ENCODE results near the gene ALDH1B1. TPM values are rescaled to one million over a fixed set of nuclear protein-coding genes. Genes with fewer than 3 reads are reported as not detected.

The ALDH1B1 gene
- total RNA-seq, 2 donors from 2014 or later = 47.7 to 59.9 TPM

- H3K27me3 ChIP-seq (ENCODE audit: control insufficient read depth, insufficient read depth, low read length, poor library complexity, severe bottlenecking) = no peaks in the 10 kb centered on the region
- H3K36me3 Mint-ChIP-seq (ENCODE audit: low read depth) = no peaks in the 10 kb centered on the region
- peaks cover 2% of the 10 kb centered on the region for H3K9me3 Mint-ChIP-seq
- 76 to 84% methylated on average over 4 to 12 of the region's 12 CpGs for WGBS, 2 experiments (ENCODE audit: insufficient coverage in 1 of 2, insufficient read length in 1 of 2)
- no peaks in the 10 kb centered on the region for H3K36me3 ChIP-seq (ENCODE audit: control insufficient read depth, insufficient read depth, low read length)
- no peak overlapping the region for H3K4me3 Mint-ChIP-seq
- no peaks in the 10 kb centered on the region for H3K9me3 ChIP-seq (ENCODE audit: control insufficient read depth, low read length)
- no peak for TF ChIP-seq CTCF (conservative IDR thresholded peaks at IDR 0.05)
- H3K9ac ChIP-seq (ENCODE audit: extremely low read depth, low read length, poor library complexity, severe bottlenecking) = no peak overlapping the region
- H3K27me3 Mint-ChIP-seq (ENCODE audit: insufficient read depth) = peaks cover 8% of the 10 kb centered on the region
- H3K27ac ChIP-seq (ENCODE audit: low read depth, low read length) = no peak overlapping the region
- H3K27ac Mint-ChIP-seq = no peak overlapping the region
- H3K4me1 Mint-ChIP-seq = peaks cover 78% of the 10 kb centered on the region
- peaks cover 14% of the 10 kb centered on the region for H3K4me1 ChIP-seq (ENCODE audit: control insufficient read depth, insufficient read depth, low read length)
- peak; percentile 58 for DNase-seq
- H3K4me3 ChIP-seq (ENCODE audit: low read length) = no peak overlapping the region
Observed at GRCh38 chr9:38352530-38353328, 39.8 kb upstream of the ALDH1B1 start.

GRCh38 chr9:38355115-38355514 is 37.4 kb upstream of the ALDH1B1 start:
- Histone ChIP-seq H3K27ac (ENCODE audit: low read depth, low read length) (no peak overlapping the region), H3K9me3 (ENCODE audit: control insufficient read depth, low read length) (no peaks in the 10 kb centered on the region), H3K27me3 (ENCODE audit: control insufficient read depth, insufficient read depth, low read length, poor library complexity, severe bottlenecking) (no peaks in the 10 kb centered on the region), H3K9ac (ENCODE audit: extremely low read depth, low read length, poor library complexity, severe bottlenecking) (no peak overlapping the region), H3K4me3 (ENCODE audit: low read length) (no peak overlapping the region), H3K36me3 (ENCODE audit: control insufficient read depth, insufficient read depth, low read length) (no peaks in the 10 kb centered on the region), H3K4me1 (ENCODE audit: control insufficient read depth, insufficient read depth, low read length) (peaks cover 12% of the 10 kb centered on the region)
- Mint-ChIP-seq H3K27me3 (ENCODE audit: insufficient read depth) (peaks cover 21% of the 10 kb centered on the region), H3K4me3 (no peak overlapping the region), H3K36me3 (ENCODE audit: low read depth) (no peaks in the 10 kb centered on the region), H3K4me1 (peaks cover 65% of the 10 kb centered on the region), H3K9me3 (no peaks in the 10 kb centered on the region), H3K27ac (no peak overlapping the region)
- no peak for TF ChIP-seq CTCF (conservative IDR thresholded peaks at IDR 0.05)
- no peak for DNase-seq
- 31 to 43% methylated on average over 2 to 3 of the region's 3 CpGs for WGBS, 2 experiments (ENCODE audit: insufficient coverage in 1 of 2, insufficient read length in 1 of 2)

- no peak for TF ChIP-seq CTCF (conservative IDR thresholded peaks at IDR 0.05)
- no peak for DNase-seq
- Mint-ChIP-seq H3K27ac (no peak overlapping the region), H3K9me3 (no peaks in the 10 kb centered on the region), H3K27me3 (ENCODE audit: insufficient read depth) (peaks cover 23% of the 10 kb centered on the region), H3K4me1 (peaks cover 65% of the 10 kb centered on the region), H3K36me3 (ENCODE audit: low read depth) (no peaks in the 10 kb centered on the region), H3K4me3 (no peak overlapping the region)
- Histone ChIP-seq H3K27me3 (ENCODE audit: control insufficient read depth, insufficient read depth, low read length, poor library complexity, severe bottlenecking) (no peaks in the 10 kb centered on the region), H3K36me3 (ENCODE audit: control insufficient read depth, insufficient read depth, low read length) (no peaks in the 10 kb centered on the region), H3K27ac (ENCODE audit: low read depth, low read length) (no peak overlapping the region), H3K9me3 (ENCODE audit: control insufficient read depth, low read length) (no peaks in the 10 kb centered on the region), H3K9ac (ENCODE audit: extremely low read depth, low read length, poor library complexity, severe bottlenecking) (no peak overlapping the region), H3K4me3 (ENCODE audit: low read length) (no peak overlapping the region), H3K4me1 (ENCODE audit: control insufficient read depth, insufficient read depth, low read length) (peaks cover 16% of the 10 kb centered on the region)
- WGBS, 2 experiments (ENCODE audit: insufficient coverage in 1 of 2, insufficient read length in 1 of 2) = 93 to 100% methylated on average over 3 of the region's 3 CpGs
Observed at GRCh38 chr9:38355517-38356120, 36.9 kb upstream of the ALDH1B1 start.
